Activated T-cell treated with anti-CD3 and anti-CD28 coated beads for 4 hours (primary cell): Measurements from ENCODE around the gene PLA2G4F.
"Not testable (repeated sequence)": the region's sequence is repeated elsewhere in the genome, so short reads cannot be mapped to it uniquely, and the experiment has no call there.

Experiments
- DNase-seq: peaks from one replicate; pipeline ENCODE4 v3.0.0-alpha.2; 2020

The PLA2G4F gene

DNA sequence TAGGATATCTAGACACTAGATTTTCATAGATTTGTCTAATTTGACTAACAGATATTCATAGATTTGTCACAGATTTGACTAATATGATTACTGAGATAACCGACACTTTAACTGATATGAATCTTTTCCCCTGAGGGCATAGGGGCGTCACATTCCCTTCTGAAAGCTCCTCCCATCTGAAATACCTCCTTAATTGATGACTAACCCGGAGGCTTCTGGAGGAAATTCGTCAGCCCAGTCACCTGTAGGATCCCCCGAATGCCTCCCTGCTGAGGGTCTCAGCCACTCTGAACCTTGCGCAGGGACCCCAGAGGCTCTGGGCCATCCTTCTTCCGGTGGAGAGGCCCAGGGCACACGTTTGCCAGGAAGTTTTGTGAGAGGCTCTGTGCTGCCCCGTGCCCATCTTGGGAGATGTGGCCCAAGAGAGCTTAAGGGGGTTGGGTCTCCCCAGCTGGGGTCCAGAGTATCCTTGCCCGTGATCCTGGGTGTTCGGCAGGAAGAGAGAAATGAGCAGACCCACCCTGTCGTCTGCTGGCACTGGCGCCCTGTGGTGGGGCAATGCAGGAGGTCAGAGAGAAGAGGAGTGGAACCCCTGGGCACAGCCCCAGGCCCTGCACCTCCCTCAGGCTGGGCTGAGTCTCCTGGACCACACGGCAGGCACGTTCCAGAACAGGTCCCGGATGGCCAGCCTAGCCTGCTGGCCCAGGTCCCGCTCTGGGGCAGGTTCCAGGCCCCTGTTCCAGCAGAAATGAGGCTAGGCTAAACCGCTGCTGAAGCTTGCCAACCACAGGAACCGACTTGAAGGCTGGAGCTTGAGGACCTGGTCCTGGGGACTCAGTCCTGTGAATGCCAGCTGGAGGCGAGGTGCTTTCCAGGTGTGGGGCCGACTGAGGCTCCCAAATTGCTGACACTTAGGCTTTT, 63.8 kb downstream of the PLA2G4F start:
- no peak for DNase-seq

DNA sequence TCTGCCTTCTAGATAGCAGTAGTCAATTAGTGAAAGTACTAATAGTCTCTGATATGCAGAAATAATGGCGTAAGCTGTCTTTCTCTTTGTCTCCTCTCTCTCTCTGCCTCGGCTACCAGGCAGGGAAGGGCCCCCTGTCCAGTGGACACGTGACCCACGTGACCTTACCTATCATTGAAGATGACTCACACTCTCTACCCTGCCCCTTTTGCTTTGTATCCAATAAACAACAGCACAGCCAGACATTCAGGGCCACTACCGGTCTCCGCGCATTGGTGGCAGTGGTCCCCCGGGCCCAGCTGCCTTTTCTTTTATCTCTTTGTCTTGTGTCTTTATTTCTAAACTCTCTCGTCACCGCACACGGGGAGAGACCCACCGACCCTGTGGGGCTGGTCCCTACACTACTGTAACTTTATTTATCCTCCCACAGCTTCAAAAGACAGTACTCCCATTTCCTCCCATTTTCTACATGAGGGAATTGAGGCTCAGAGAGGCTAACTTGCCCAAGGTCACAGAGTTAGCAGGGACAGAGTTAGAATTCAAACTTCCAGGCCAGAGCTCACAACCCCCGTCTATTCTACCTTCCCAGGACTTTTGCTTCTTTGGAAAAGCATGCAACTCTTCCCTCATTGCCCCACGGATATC, 64.6 kb downstream of the PLA2G4F start:
- DNase-seq, result not testable (repeated sequence)

GRCh38 chr15:42090781-42091180, 65.7 kb downstream of the PLA2G4F start:
- no peak for DNase-seq

DNA sequence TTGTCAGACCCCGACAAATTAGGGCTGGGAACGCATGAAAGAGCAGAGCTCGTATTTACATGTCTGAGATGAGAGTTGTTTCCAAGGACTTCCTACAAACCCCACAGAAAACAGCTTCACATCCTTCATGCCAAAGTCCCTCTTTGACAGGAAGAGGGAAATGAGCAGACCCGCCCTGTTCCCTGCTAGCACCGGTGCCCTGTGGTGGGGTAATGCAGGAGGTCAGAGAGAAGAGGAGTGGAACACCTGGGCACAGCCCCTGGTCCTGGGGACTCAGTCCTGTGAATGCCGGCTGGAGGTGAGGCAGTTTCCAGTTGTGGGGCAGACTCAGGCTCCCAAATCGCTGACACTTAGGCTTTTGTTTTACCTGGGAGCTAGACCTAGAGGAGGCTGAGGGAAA, 66.1 kb downstream of the PLA2G4F start:
- DNase-seq, result no peak

GRCh38 chr15:42089942-42090341, 66.5 kb downstream of the PLA2G4F start:
- DNase-seq, result no peak
